Measurements from ENCODE around the gene SLC35G3. TPM values are rescaled to one million over a fixed set of nuclear protein-coding genes. Genes with fewer than 3 reads are reported as not detected.

SLC35G3 gene
- total and polyA plus RNA-seq, 2 of the 8 experiments (the other 6 are each of a cell fraction or from before 2014, with no cell fraction given) = not detected

- Histone ChIP-seq H3K23me2 (ENCODE audit: low read depth, low read length) (peaks cover 7% of the 10 kb centered on the region), H3K27ac (ENCODE audit: low read depth, low read length) (no peak overlapping the region), H3K4ac (replicated peaks; ENCODE audit: insufficient read length, low read depth, low read length) (no peak overlapping the region), H3K23ac (ENCODE audit: insufficient read length) (no peak overlapping the region), H3K4me1 (replicated peaks in 1 of 4; ENCODE audit: control insufficient read depth in 3 of 4, insufficient read depth in 4 of 4, low read length in 3 of 4) (peaks cover 4 to 15% (median 7%) of the 10 kb centered on the region in 4 experiments), H2BK120ac (replicated peaks; ENCODE audit: low read depth, low read length) (no peak overlapping the region), H2AFZ (ENCODE audit: low read length) (peak overlapping the region; percentile 78; the same call in 1 of the 2 replicates), H3K56ac (replicated peaks; ENCODE audit: insufficient read length, low read depth, low read length) (no peak overlapping the region), H3K79me1 (ENCODE audit: low read depth, low read length) (no peaks in the 10 kb centered on the region), H2BK5ac (ENCODE audit: low read depth, low read length) (no peak overlapping the region), H3K9me3 (ENCODE audit: insufficient read depth in 2 of 2, low read depth in 1 of 2, low read length in 1 of 2) (no peaks in the 10 kb centered on the region), H4K20me1 (replicated peaks in 1 of 2; ENCODE audit: control insufficient read depth in 1 of 2, insufficient read depth in 2 of 2, low read length in 2 of 2) (no peaks in the 10 kb centered on the region), H3K4me2 (ENCODE audit: insufficient read depth in 1 of 2, low read depth in 2 of 2, low read length in 2 of 2) (peak overlapping the region; percentile 88 to 97), H2BK15ac (ENCODE audit: low read length) (no peak overlapping the region), H2AK5ac (ENCODE audit: low read depth, low read length) (no peak overlapping the region), H3K9ac (replicated peaks in 1 of 4; ENCODE audit: extremely low read depth in 1 of 4, low read depth in 3 of 4, low read length in 3 of 4) (peak overlapping the region in 1 of 4 experiments; percentile 63; a peak in 1 of 7 replicates), H4K8ac (ENCODE audit: extremely low read depth, insufficient read depth, low read length) (no peak overlapping the region), H2BK20ac (ENCODE audit: low read length) (no peak overlapping the region), H3K14ac (ENCODE audit: insufficient read length) (no peak overlapping the region), H3K18ac (ENCODE audit: extremely low read depth, low read length) (no peak overlapping the region), H4K91ac (replicated peaks; ENCODE audit: insufficient read length, low read length) (no peak overlapping the region), H2BK12ac (ENCODE audit: low read depth, low read length) (peak overlapping the region; percentile 53; the same call in 1 of the 2 replicates), H3K79me2 (ENCODE audit: control insufficient read depth in 1 of 2, insufficient read depth in 2 of 2, low read length in 2 of 2) (no peaks in the 10 kb centered on the region), H3K4me3 (ENCODE audit: extremely low read depth in 1 of 4, insufficient read depth in 2 of 4, low read depth in 3 of 4, low read length in 4 of 4) (peak overlapping the region; percentile 40 to 79 (median 74)), H4K5ac (ENCODE audit: insufficient read length, low read depth, low read length) (no peak overlapping the region), H3K27me3 (replicated peaks in 1 of 4; ENCODE audit: control insufficient read depth in 3 of 4, extremely low read depth in 1 of 4, insufficient read depth in 3 of 4, low read length in 3 of 4) (peaks cover 0 to 7% (median 3%) of the 10 kb centered on the region in 4 experiments; a peak in 5 of 7 replicates), H3K36me3 (ENCODE audit: control insufficient read depth in 2 of 4, insufficient read depth in 4 of 4, low read length in 3 of 4) (no peaks in the 10 kb centered on the region)
- 23% methylated on average over 14 of the region's 14 CpGs; no CpG with 5 or more reads in 1 of the 2 experiments for WGBS, 2 experiments (ENCODE audit: extremely low coverage in 1 of 2, insufficient coverage in 1 of 2, insufficient read length in 1 of 2, insufficient replicate concordance in 2 of 2, low coverage in 1 of 2, low lambda C conversion rate in 2 of 2, missing lambda C conversion rate in 1 of 2)
- peak in 1 of 2 experiments; percentile 58 for DNase-seq (ENCODE audit: low read depth in 1 of 2, low spot score in 2 of 2)
- TF ChIP-seq ASH2L (IDR thresholded peaks at IDR 0.05; ENCODE audit: low read length) = peak; percentile 5
- TF ChIP-seq, protein P1, sequence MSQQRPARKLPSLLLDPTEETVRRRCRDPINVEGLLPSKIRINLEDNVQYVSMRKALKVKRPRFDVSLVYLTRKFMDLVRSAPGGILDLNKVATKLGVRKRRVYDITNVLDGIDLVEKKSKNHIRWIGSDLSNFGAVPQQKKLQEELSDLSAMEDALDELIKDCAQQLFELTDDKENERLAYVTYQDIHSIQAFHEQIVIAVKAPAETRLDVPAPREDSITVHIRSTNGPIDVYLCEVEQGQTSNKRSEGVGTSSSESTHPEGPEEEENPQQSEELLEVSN (IDR thresholded peaks at IDR 0.05) = peak; percentile 70
- TF ChIP-seq, protein P2, sequence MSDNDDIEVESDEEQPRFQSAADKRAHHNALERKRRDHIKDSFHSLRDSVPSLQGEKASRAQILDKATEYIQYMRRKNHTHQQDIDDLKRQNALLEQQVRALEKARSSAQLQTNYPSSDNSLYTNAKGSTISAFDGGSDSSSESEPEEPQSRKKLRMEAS (IDR thresholded peaks at IDR 0.05) = peak; percentile 48; the same call in 1 of the 2 replicates
- no peak for TF ChIP-seq NRF1 (IDR thresholded peaks at IDR 0.05; ENCODE audit: low read depth, low read length)
- no peak for TF ChIP-seq GABPA (IDR thresholded peaks at IDR 0.05; ENCODE audit: borderline replicate concordance, insufficient read depth, low read length)
- no peak for TF ChIP-seq SP2 (IDR thresholded peaks at IDR 0.05; ENCODE audit: low read length)
- TF ChIP-seq EGR1 (IDR thresholded peaks at IDR 0.05; ENCODE audit: borderline replicate concordance, low read depth, low read length) = no peak
- no peak for TF ChIP-seq KDM4A (IDR thresholded peaks at IDR 0.05; ENCODE audit: low read depth, low read length, severe bottlenecking)
- no peak for FAIRE-seq
- POLR2A ChIA-PET (ENCODE audit: partially characterized antibody) = interaction anchor here (0.6 to 1.2 kb wide), 5 partner anchors 10 to 218 kb away, joined by 3 to 6 read pairs (median 3); no protein-coding TSS in a partner anchor
- CTCF ChIA-PET (ENCODE audit: partially characterized antibody) = interaction anchor here (0.6 to 1.0 kb wide), 3 partner anchors 15 to 75 kb away, joined by 3 to 4 read pairs (median 3); no protein-coding TSS in a partner anchor
Measured at GRCh38 chr17:35243561-35244340, 49.6 kb upstream of the SLC35G3 start.
